GM12878 (cell line): ENCODE measurements around the gene UHMK1.

Experiments
- ATF3 ChIP-seq: IDR thresholded peaks from 2 replicates; pipeline ENCODE4 v1.6.1; 2011; ENCODE audit warnings: low read depth, mild to moderate bottlenecking, low read length, moderate library complexity, borderline replicate concordance; ENCODE audit errors: extremely low read depth
- CEBPB ChIP-seq, 2 experiments: fragments of 150-350 bp in 1 of 2; IDR thresholded peaks; 2 replicates each; pipeline ENCODE4 v1.6.1; 2012 to 2014; ENCODE audit warnings: low read depth in 2 of 2, low read length in 2 of 2, borderline replicate concordance in 1 of 2, inconsistent platforms in 1 of 2
- CREM ChIP-seq: IDR thresholded peaks from 2 replicates; pipeline ENCODE4 v1.6.1; 2014; ENCODE audit warnings: antibody characterized with exemption, low read depth
- CTCF ChIP-seq, 3 experiments: IDR thresholded peaks in 2 of 3; conservative IDR thresholded peaks in 1 of 3; 2 replicates each; pipeline ENCODE4 v1.5.1; 2011; ENCODE audit warnings: low read depth in 3 of 3, low read length in 3 of 3, mild to moderate bottlenecking in 3 of 3, control low read depth in 2 of 3, moderate library complexity in 2 of 3, inconsistent platforms in 1 of 3, mixed read lengths in 1 of 3; ENCODE audit not compliant: control insufficient read depth in 2 of 3, insufficient read depth in 1 of 3; ENCODE audit errors: extremely low read depth in 1 of 3
- HCFC1 ChIP-seq: fragments of 150-350 bp; IDR thresholded peaks from 2 replicates; pipeline ENCODE4 v1.6.1; 2014; ENCODE audit warnings: low read length
- KAT2A ChIP-seq: conservative IDR thresholded peaks from 2 replicates; pipeline ENCODE4 v1.6.1; 2011; ENCODE audit warnings: low read depth, low read length; ENCODE audit not compliant: control insufficient read depth
- NR2F1 ChIP-seq: fragments of 450-650 bp; conservative IDR thresholded peaks from 2 replicates; pipeline ENCODE4 v1.6.1; 2017; ENCODE audit warnings: mild to moderate bottlenecking
- PBX3 ChIP-seq: IDR thresholded peaks from 2 replicates; pipeline ENCODE4 v1.6.1; 2011; ENCODE audit warnings: mild to moderate bottlenecking, low read depth, low read length, moderate library complexity; ENCODE audit not compliant: insufficient replicate concordance
- POLR2A ChIP-seq: IDR thresholded peaks from 2 replicates; pipeline ENCODE4 v1.6.1; 2011; ENCODE audit warnings: low read depth, mild to moderate bottlenecking, low read length
- REST ChIP-seq: IDR thresholded peaks from 2 replicates; pipeline ENCODE4 v1.6.1; 2012; ENCODE audit warnings: mild to moderate bottlenecking, low read depth, low read length
- ZNF384 ChIP-seq: IDR thresholded peaks from 2 replicates; pipeline ENCODE4 v1.6.1; 2012; ENCODE audit warnings: low read depth, mild to moderate bottlenecking, low read length, improper control_type of control experiment, borderline replicate concordance
- ZNF592 ChIP-seq: fragments of 450-650 bp; IDR thresholded peaks from 2 replicates; pipeline ENCODE4 v1.6.1; 2017; ENCODE audit warnings: mild to moderate bottlenecking, moderate library complexity

GRCh38 chr1:162475089-162475488 lies 22.5 kb upstream of the UHMK1 start:
- TF ChIP-seq CTCF (IDR thresholded peaks at IDR 0.05 in 2 of 3, conservative IDR thresholded peaks at IDR 0.05 in 1 of 3; ENCODE audit: control insufficient read depth in 2 of 3, extremely low read depth in 1 of 3, insufficient read depth in 1 of 3, low read depth in 3 of 3, low read length in 3 of 3) (no peak), KAT2A (no peak), PBX3 (no peak), ATF3 (no peak), HCFC1 (no peak), CREM (no peak), REST (no peak), ZNF592 (no peak), ZNF384 (no peak), NR2F1 (no peak), CEBPB (IDR thresholded peaks at IDR 0.05; ENCODE audit: borderline replicate concordance in 1 of 2, low read depth in 2 of 2, low read length in 2 of 2) (no peak), POLR2A (no peak)
